ENCODE data around the gene RASGRF1.

RASGRF1 gene

DNA sequence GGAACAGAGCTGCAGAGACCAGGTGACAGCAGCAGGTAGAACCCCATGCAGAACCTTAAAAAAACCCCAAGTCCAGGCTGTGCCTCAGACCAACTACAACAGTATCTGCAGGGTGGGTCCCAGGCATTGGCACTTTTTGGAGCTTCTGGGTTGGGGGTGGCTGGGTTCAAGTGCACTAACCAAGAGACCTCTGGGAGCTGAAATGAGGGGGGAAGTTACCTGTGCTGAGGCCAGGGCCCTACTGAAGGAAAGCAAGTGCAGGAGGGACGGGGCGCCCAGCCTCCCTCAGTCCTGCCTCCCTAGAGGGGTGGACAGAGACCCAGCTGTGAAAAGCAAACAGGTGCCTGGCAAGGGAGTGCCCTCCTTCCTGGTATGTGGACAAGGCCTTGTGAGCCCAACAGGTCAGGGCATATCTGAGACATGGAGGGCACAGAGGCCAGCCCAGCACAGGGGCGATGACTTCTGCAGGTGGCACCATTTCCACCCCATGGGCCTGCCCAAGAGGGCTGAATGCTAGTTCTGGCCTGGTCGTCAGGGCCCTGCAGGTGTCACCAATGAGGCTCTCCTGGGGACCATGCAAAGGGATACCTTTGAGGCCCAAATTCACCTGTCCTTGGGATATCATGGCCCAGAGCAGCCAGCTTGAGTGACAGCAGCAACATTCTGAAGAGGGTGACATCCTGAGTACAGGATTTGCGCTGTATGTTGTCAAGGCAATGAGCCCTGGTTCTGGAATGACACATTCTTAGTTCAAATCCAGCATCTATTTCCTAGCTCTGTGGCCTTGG is 164.4 kb downstream of the RASGRF1 start:
- DNase-seq: no peak

DNA sequence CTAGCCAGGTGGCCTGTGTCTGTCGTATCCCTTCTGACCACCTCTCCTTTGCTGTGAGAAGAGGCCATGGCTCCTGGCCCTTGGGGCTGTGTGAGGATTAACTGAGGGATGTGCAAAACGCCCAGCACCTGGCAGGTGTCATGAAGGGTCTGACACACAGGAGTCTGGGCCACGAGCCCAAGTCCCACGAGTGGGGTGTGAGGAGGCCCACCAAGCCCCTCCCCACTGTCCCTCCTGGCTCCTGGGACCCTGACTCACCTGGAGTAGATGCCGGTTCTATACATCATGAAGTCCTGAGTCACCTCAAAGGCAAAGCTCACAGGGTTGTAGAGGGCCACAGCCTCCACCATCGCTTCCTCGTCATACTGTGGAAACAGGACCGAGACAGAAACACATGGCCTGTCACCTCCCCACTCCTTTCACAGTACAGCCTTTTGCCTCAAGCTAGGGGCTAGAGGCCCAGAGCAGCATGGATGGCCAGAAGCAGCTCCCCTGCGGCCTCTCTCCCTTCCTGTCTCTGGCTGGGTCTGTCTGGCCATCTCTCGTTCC is 165.4 kb downstream of the RASGRF1 start:
- no peak for DNase-seq

DNA sequence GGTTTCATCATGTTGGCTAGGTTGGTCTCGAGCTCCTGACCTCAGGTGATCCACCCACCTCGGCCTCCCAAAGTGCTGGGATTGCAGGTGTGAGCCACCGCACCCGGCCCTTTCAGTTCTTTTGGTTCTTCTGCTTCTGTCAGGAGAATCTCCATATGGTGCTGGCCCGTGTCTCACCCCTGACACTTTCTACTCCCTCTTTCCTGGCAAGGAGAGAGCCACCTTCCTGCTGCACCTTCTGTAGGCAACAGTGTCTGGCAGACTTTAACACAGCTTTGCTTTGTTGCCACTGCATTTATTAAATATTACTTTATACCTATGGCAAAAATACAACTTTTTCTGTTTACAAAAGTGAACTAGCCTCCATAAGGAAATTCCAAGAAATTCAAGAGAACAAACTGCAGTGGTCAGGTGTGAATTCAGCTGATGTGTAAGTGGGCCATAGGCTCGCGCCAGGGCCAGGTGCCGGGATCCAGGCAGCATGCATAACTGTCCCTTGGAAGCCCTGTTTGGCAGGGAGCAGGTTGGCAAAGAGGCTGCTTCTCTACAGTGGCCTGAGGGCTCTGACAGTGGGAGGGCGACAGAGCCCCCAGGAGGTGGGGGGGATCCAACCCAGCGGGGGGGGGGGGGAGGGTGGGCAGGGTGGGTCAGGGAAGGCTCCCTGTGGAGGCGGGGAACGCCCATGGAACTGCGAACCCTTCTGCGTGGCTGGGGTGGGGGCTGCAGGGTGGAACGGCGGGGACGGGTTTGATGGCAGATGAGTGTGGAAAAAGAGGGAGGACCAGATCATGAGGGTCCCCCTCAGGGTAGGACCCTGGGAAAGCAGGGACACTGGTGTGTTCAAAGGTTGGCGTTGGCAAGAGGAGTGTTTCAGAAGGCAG is 166.9 kb downstream of the RASGRF1 start:
- no peak for DNase-seq

- DNase-seq: no peak
These were observed 167.6 kb downstream of the RASGRF1 start for GRCh38 chr15:78923015-78923414.

DNA sequence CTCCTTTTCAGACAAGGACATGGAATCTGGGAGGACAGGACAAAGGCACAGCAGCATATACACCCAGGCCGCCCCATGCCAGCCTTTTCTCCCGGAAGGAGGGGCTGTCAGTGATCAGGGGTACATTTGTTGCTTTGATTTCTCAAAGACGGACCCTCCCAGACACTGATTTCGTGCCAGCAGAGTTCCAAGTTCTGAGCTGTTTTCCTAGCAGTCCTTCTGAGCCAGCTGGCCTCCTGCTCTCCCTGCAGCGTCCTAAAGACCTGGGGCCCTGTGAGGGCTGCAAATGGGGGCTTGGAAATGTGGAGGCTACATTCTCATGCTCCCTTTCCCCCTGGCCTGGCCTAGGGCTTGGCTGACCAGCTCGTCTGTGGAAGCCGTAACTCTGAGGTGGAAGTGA is 168.1 kb downstream of the RASGRF1 start:
- no peak for DNase-seq

GRCh38 chr15:78921940-78922339 is 168.6 kb downstream of the RASGRF1 start:
- DNase-seq: no peak

DNA sequence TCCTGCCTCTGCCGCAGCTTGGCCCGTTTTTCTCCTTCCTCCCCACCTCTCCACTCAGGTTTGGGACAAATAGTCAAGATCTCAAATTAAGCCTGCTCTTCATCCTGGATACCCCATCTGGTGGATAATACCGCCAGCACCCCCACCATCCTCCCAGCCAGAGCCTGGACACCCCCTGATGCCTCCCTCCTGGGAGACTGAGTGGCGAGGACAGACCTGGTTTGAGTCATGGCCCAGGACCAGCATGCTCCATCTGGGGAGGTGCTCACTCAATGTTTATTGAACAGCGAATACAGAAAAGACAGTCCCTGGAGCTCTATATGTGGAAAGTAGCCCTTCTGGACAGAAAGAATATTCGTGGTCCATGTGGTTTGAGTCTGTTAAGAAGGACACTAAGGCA is 169.1 kb downstream of the RASGRF1 start:
- DNase-seq: no peak

GRCh38 chr15:78917888-78918287 is 172.7 kb downstream of the RASGRF1 start:
- DNase-seq: no peak

- no peak for DNase-seq
These were observed 174.5 kb downstream of the RASGRF1 start for GRCh38 chr15:78916088-78916487.

DNA sequence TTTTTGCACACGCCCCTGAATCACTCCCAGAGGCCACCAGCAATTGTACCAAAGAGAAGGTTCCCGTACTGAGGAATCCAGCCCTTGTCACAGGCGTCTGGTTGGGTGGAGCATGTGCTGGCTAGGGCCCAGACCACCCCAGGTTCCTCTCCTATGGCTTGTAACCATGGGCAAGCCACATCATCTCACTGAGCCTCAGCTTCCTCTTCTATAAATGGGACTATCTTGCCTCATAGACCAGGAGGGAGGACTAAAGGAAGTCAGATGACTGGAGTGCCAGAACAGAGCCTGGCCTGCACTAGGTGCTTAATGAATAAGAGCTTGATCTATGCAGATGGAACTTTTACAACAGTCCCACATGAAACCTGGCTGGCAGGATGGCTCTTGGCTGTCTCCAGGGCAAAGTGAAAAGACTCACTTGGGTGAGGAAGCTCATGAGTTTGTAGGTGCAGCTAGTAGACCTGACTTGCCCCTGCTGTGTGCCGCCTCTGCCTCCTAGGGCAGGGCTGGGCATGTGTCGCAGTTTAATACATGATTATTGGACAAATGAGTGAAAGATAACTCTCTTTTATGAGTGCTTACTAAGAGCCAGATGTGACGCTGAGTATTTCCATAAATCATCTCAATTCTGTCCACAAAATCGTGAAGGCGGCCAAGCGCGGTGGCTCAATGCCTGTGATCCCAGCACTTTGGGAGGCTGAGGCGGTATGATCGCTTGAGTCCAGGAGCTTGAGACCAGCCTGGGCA is 175.1 kb downstream of the RASGRF1 start:
- no peak for DNase-seq

DNA sequence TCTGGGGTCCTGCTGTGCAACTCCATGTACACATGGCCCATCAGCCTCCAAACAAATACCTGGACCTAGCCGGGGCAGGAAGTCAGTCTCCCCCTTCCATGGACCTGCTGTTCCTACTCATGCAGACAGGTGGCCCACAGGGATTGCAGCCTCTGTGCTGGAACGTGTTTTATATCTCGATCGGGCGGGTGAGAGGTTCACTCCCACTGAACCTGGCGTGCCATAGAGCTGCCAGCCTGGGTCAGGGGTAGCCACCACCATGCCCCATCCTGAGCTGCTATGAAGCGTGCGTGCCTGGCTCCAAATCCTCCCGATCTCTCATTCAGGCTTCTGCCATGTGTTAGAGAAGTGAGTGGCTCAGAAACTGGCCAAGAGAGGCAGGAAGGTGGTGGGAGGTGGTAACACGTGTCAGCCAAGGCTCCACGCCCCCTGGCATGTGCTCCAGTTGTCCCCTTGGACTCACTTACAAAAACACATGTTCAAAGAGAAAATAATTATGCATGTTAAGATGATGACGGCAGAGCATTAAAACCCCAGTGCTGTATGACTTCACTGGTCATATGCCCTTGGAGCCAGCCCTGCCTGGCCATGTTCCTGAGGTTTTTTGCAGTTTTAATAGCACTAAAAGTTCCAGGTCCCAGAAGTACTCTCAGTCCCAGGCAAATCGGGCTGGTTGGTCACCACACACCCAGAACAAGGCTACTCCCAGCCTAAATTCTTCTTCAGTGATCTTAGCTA is 176.4 kb downstream of the RASGRF1 start:
- no peak for DNase-seq

DNA sequence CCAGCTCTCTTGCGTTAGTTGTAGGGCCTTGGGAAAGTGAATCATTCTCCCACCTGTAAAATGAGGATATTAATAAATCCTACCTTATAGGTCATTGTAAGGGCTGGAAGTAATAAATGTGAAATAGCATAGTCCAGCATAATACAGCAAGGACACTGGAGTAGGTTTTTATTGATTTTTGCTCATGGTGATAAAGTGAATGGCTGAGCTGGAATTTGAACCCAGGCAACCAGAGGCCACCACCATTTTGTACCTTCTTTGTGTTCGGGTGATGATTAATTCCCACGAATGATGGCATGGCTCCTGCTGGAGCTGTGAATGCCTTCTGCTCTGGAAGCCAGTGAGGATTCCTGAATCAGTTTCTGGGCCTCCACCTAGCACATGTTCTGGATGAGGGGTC is 177.6 kb downstream of the RASGRF1 start:
- DNase-seq: no peak

DNA sequence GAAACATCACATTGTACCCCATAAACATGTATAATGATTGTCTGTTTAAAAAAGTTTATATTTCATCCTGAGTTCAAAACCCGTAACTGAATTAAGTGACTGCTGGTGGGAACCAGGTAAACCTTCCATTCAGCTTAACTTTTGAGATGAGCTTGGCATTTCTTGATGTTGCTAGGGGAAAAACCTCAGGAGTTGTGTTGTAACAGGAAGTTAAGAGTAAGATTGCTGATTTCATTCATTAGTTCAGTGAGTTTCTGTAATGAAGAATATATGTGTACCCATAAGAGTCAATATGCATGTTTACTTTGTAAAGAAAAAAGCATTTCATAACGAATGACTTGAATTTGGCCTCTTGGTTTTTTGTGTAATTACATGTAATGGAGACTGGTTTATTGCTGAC is 178.3 kb downstream of the RASGRF1 start:
- no peak for DNase-seq

GRCh38 chr15:78910271-78910670 is 180.3 kb downstream of the RASGRF1 start:
- DNase-seq: no peak

Measured in fibroblast of skin of right quadriceps (primary cell).